Adrenal gland (tissue), 12 donors: ENCODE measurements around the gene SYT1. TPM values are rescaled to one million over a fixed set of nuclear protein-coding genes. Genes with fewer than 3 reads are reported as not detected.
"Not testable (repeated sequence)": the region's sequence is repeated elsewhere in the genome, so short reads cannot be mapped to it uniquely, and the experiment has no call there.

Source experiments
- DNase-seq, 7 donors: peaks; one replicate each; pipeline ENCODE4 v3.0.0-alpha.2; 2019 to 2020
- H3K27ac ChIP-seq, 5 donors: fragments of 200-600 bp; sonication (generic) in 4 of 5; 1 replicate in 3 of 5; 2 replicates in 2 of 5; pipeline versions ENCODE4 v1.5.1 to v1.8.0; 2016 to 2020; ENCODE audit warnings: mild to moderate bottlenecking in 1 of 5
- H3K27me3 ChIP-seq: fragments of 200-600 bp; 2 replicates; pipeline ENCODE4 v1.8.0; 2021
- H3K36me3 ChIP-seq, 2 donors: fragments of 200-600 bp; replicated peaks in 1 of 2; 1 replicate in 1 of 2; 2 replicates in 1 of 2; pipeline versions ENCODE4 v1.5.1 to v1.8.0; 2018 to 2022
- H3K4me1 ChIP-seq, 2 donors: fragments of 200-600 bp; replicated peaks in 1 of 2; 1 replicate in 1 of 2; 2 replicates in 1 of 2; pipeline versions ENCODE4 v1.5.1 to v1.8.0; 2018 to 2021
- H3K4me3 ChIP-seq, 4 donors: fragments of 200-600 bp; sonication (generic) in 3 of 4; one replicate each; pipeline ENCODE4 v1.5.1; 2016 to 2018
- H3K9me3 ChIP-seq, 3 donors: fragments of 200-600 bp; sonication (generic) in 1 of 3; replicated peaks in 1 of 3; 1 replicate in 2 of 3; 2 replicates in 1 of 3; pipeline versions ENCODE4 v1.5.1 to v1.8.0; 2016 to 2021
- CTCF ChIP-seq, 6 experiments: fragments of 450-650 bp in 4 of 6; fragments of 200-600 bp in 2 of 6; sonication (generic) in 1 of 6; IDR thresholded peaks; 1 replicate in 5 of 6; 2 replicates in 1 of 6; pipeline versions ENCODE4 v1.5.1 to v1.8.0; 2016 to 2021; ENCODE audit warnings: antibody characterized with exemption in 6 of 6, mild to moderate bottlenecking in 2 of 6, moderate library complexity in 1 of 6
- POLR2A ChIP-seq, 2 donors: fragments of 450-650 bp; IDR thresholded peaks; one replicate each; pipeline ENCODE4 v1.6.1; 2017; ENCODE audit warnings: antibody characterized with exemption in 2 of 2, mild to moderate bottlenecking in 2 of 2, moderate library complexity in 1 of 2
- WGBS, 4 donors: extraction: QIAGEN DNeasy Blood & Tissue Kit in 2 of 4; methylation state at CpG; one replicate each; pipeline versions ENCODE4 v1.1.5 to v1.1.7; 2013 to 2017; 5-methylcytosine and 5-hydroxymethylcytosine counted together
- intact Hi-C, 2 donors: fragments of 100-400 bp; cut with DNase I; formaldehyde crosslinking; loops; one replicate each; pipeline versions ENCODE4 v1.14.1 to v1.15.0; 2022 to 2023
- polyA plus RNA-seq, 3 donors: library from polyadenylated mRNA; stranded (reverse); fragments of 200-250 nt in 2 of 3; fragments of 350-450 nt in 1 of 3; fragmentation: Illumina TruSeq in 1 of 3; extraction: RNeasy Lipid Tissue Mini Kit (QIAGEN cat#74804) in 1 of 3; gene quantifications; one replicate each; pipeline ENCODE4 v1.2.3, GENCODE V29; 2013 to 2014
- total RNA-seq, 9 donors: library from RNA; depleted of rRNA in 4 of 9; stranded (reverse); fragments of >200 nt in 4 of 9; fragments of 120-200 nt in 1 of 9; fragmentation: NEBNext Ultra II Directional in 1 of 9; extraction: Animal tissue kit (Norgen Biotek cat#: 25700) in 1 of 9; gene quantifications; one replicate each; pipeline versions ENCODE4 v1.1.0 to v1.2.4, GENCODE V29; 2013 to 2023
- donor health status: healthy with polysubstance abuse.
- donor health status: Bipolar disorder and iron deficiency.
- donor health status: DM: yes; HTN: yes; CAD: no.
- donor health status: DM: no; HTN: no; CAD: no.
- donor health status: DM: no; HTN: no; CAD: no.
- donor health status: DM: yes; HTN: yes; CAD: no.

The SYT1 gene
- total and polyA plus RNA-seq, 12 donors = 0.42 to 22.3 (median 4.6) TPM

DNA sequence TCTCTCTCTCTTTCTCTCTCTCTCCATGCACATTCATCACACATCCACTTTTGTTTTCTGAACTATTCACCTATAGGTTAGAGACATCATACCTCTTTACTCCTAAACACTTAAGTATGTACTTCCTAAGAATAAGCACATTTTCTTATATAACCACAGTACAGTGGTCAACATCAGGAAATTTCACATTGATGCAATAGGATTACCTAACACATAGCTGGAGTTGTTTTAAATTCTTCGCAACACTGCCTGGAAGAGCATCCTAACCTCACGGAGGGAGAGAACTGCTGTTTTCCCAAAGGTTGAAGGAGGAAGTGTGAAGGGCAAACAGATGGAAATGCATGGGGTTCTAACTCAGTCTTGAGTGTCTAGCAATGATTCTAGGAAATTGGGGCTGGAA, 159.2 kb downstream of the SYT1 start:
- WGBS, 4 donors = 54 to 77% (median 68%) methylated on average over 2 of the region's 2 CpGs
- no peak for DNase-seq
- intact Hi-C loops = no loop called here

GRCh38 chr12:79033788-79034187, 169.2 kb downstream of the SYT1 start:
- H3K4me3 ChIP-seq = no peak overlapping the region
- no peaks in the 10 kb centered on the region for H3K36me3 ChIP-seq
- no peaks in the 10 kb centered on the region for H3K27me3 ChIP-seq
- intact Hi-C loops = no loop called here
- TF ChIP-seq POLR2A (IDR thresholded peaks at IDR 0.05) (no peak), CTCF (IDR thresholded peaks at IDR 0.05) (no peak)
- H3K9me3 ChIP-seq = no peaks in the 10 kb centered on the region
- DNase-seq = no peak
- H3K4me1 ChIP-seq = no peaks in the 10 kb centered on the region
- H3K27ac ChIP-seq = no peak overlapping the region

More for the DNA sequence above, 159.2 kb downstream of the SYT1 start:
- no peak overlapping the region for H3K4me3 ChIP-seq
- H3K4me1 ChIP-seq = no peaks in the 10 kb centered on the region
- no peaks in the 10 kb centered on the region for H3K27me3 ChIP-seq
- no peaks in the 10 kb centered on the region for H3K36me3 ChIP-seq
- TF ChIP-seq CTCF (IDR thresholded peaks at IDR 0.05) = no peak
- no peak for TF ChIP-seq POLR2A (IDR thresholded peaks at IDR 0.05)
- no peak overlapping the region for H3K27ac ChIP-seq
- no peaks in the 10 kb centered on the region for H3K9me3 ChIP-seq

- WGBS, 4 donors = 44 to 81% methylated on average over 4 to 6 of the region's 6 CpGs; no CpG with 5 or more reads in 2 of the 4 donors
- H3K27me3 ChIP-seq, H3K27ac ChIP-seq, intact Hi-C loops, H3K4me3 ChIP-seq, H3K36me3 ChIP-seq, DNase-seq, H3K4me1 ChIP-seq, H3K9me3 ChIP-seq: not testable (repeated sequence)
Observed at GRCh38 chr12:79044748-79045147, 180.2 kb downstream of the SYT1 start.

DNA sequence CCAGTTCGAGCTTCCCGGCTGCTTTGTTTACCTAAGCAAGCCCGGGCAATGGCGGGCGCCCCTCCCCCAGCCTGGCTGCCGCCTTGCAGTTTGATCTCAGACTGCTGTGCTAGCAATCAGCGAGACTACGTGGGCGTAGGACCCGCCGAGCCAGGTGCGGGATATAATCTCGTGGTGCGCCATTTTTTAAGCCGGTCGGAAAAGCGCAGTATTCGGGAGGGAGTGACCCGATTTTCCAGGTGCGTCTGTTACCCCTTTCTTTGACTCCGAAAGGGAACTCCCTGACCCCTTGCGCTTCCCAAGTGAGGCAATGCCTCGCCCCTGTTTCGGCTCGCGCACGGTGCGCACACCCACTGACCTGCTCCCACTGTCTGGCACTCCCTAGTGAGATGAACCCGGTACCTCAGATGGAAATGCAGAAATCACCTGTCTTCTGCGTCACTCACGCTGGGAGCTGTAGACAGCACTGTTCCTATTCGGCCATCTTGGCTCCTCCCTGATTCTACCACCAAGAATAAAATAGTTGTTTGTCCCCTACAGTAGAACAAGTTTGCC, 180.7 kb downstream of the SYT1 start:
- intact Hi-C loops, H3K27me3 ChIP-seq, H3K4me1 ChIP-seq, DNase-seq, H3K4me3 ChIP-seq, H3K27ac ChIP-seq, H3K36me3 ChIP-seq, H3K9me3 ChIP-seq: not testable (repeated sequence)
- 84 to 90% (median 89%) methylated on average over 16 to 31 of the region's 32 CpGs for WGBS, 4 donors

DNA sequence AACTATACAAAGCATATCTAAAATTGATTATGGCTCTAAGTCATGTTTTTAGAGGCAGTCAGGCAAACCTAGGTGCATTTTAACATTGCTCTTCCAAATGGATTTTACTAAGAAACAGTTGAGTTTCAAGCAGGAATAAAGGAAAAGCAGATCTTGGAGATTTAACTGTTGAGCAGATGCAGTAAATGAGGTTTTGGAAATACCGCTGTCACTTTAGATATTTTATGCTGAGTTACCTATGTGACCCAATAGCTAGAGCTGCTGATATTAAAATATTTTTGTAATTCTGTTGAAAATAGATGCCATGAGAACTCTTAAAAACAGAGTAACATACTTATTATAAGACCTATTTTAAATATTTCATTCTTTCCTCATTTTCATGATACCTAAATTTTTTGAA, 181.4 kb downstream of the SYT1 start:
- no peaks in the 10 kb centered on the region for H3K9me3 ChIP-seq
- no peak for TF ChIP-seq POLR2A (IDR thresholded peaks at IDR 0.05)
- no peak for TF ChIP-seq CTCF (IDR thresholded peaks at IDR 0.05)
- H3K27ac ChIP-seq = no peak overlapping the region
- H3K36me3 ChIP-seq = no peaks in the 10 kb centered on the region
- no peak for DNase-seq
- H3K4me1 ChIP-seq = no peaks in the 10 kb centered on the region
- WGBS, 4 donors = 81 to 98% (median 89%) methylated on average over 1 of the region's 1 CpG
- no peaks in the 10 kb centered on the region for H3K27me3 ChIP-seq
- no peak overlapping the region for H3K4me3 ChIP-seq
- intact Hi-C loops = no loop called here
